SU-DHL-6 (cell line): ENCODE data around the gene TNFRSF9.

Experiments
- H2AFZ ChIP-seq: fragments of 200-600 bp; sonication (generic); 2 replicates; pipeline ENCODE4 v1.6.1; 2014; ENCODE audit warnings: low read depth, mild to moderate bottlenecking, moderate library complexity, mixed read lengths, antibody characterized with exemption, low read length; ENCODE audit not compliant: severe bottlenecking
- H3F3A ChIP-seq: fragments of 200-600 bp; shearing (Covaris generic); 2 replicates; pipeline ENCODE4 v1.6.0; 2016; ENCODE audit warnings: antibody characterized with exemption, mild to moderate bottlenecking; ENCODE audit not compliant: insufficient read depth
- H3K27ac ChIP-seq: fragments of 200-600 bp; sonication (generic); 2 replicates; pipeline ENCODE4 v1.5.1; 2016; ENCODE audit warnings: low read depth, mild to moderate bottlenecking, low read length, moderate library complexity, mixed read lengths
- H3K27me3 ChIP-seq: fragments of 200-600 bp; sonication (generic), shearing (Covaris generic); 2 replicates; pipeline ENCODE4 v1.6.0; 2014; ENCODE audit warnings: mild to moderate bottlenecking, low read length
- H3K36me3 ChIP-seq: fragments of 200-600 bp; sonication (generic); 2 replicates; pipeline ENCODE4 v1.6.1; 2014; ENCODE audit warnings: mild to moderate bottlenecking, low read length, mixed read lengths
- H3K4me2 ChIP-seq: fragments of 300-600, 200-600 bp; shearing (Covaris generic), sonication (generic); 2 replicates; pipeline ENCODE4 v1.6.0; 2014; ENCODE audit warnings: low read length, low read depth, mild to moderate bottlenecking; ENCODE audit not compliant: poor library complexity, severe bottlenecking
- H3K4me3 ChIP-seq: fragments of 200-600 bp; sonication (generic); 2 replicates; pipeline ENCODE4 v1.5.1; 2014; ENCODE audit warnings: antibody characterized with exemption, low read length, mild to moderate bottlenecking, mixed read lengths; ENCODE audit not compliant: insufficient read depth, poor library complexity, severe bottlenecking
- H3K79me2 ChIP-seq: fragments of 200-600 bp; sonication (generic); 2 replicates; pipeline ENCODE4 v1.6.1; 2014; ENCODE audit warnings: mild to moderate bottlenecking, low read length, moderate library complexity; ENCODE audit not compliant: insufficient read depth
- H3K9ac ChIP-seq: fragments of 200-600 bp; sonication (generic); 2 replicates; pipeline ENCODE4 v1.7.0; 2014; ENCODE audit warnings: mild to moderate bottlenecking, low read length
- H3K9me2 ChIP-seq: fragments of 200-600 bp; sonication (generic); replicated peaks from 2 replicates; pipeline ENCODE4 v1.6.1; 2014; ENCODE audit warnings: low read length; ENCODE audit not compliant: insufficient read depth
- H3K9me3 ChIP-seq: fragments of 200-600 bp; sonication (generic); 2 replicates; pipeline ENCODE4 v1.6.1; 2014; ENCODE audit warnings: low read length, mixed read lengths; ENCODE audit not compliant: insufficient read depth
- H4K20me1 ChIP-seq: fragments of 200-600 bp; sonication (generic); 2 replicates; pipeline ENCODE4 v1.6.1; 2014; ENCODE audit warnings: low read depth, mild to moderate bottlenecking, antibody characterized with exemption, low read length, moderate library complexity, mixed read lengths
- EZH2phosphoT487 ChIP-seq: fragments of 200-600 bp; sonication (generic), shearing (Covaris generic); conservative IDR thresholded peaks from 2 replicates; pipeline ENCODE4 v1.6.1; 2018; ENCODE audit warnings: mild to moderate bottlenecking, antibody characterized with exemption, low read length, moderate library complexity, mixed read lengths
- TF ChIP-seq, protein P1 (sequence below): fragments of 200-600 bp; sonication (generic); IDR thresholded peaks from one replicate; pipeline ENCODE4 v1.5.1; 2017; ENCODE audit warnings: antibody characterized with exemption, mild to moderate bottlenecking, low read length, moderate library complexity; ENCODE audit not compliant: insufficient read depth, poor library complexity, severe bottlenecking

The TNFRSF9 gene

DNA sequence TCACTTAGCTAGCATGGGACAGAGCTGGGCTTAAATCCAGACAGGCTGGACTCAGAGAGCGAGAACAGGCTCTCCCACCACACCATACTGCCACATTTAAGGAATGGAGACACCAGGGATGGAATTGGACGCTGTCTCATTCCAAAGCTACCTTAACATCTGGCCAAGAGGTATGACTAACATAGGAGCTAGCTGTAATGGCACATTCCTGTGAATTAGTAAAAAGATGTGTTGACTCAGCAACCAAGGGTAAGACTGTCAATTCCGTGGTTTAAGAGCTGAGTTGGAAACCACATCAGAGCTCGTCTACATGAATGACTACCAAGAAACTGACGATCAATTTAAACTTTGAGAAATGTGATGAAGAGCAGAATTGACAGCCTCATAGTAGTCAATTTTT is 8.3 kb upstream of the TNFRSF9 start:
- no peaks in the 10 kb centered on the region for H3K36me3 ChIP-seq
- H3K27me3 ChIP-seq, result no peaks in the 10 kb centered on the region
- H4K20me1 ChIP-seq, result no peaks in the 10 kb centered on the region
- H3K9ac ChIP-seq, result no peak overlapping the region
- TF ChIP-seq, protein P1, sequence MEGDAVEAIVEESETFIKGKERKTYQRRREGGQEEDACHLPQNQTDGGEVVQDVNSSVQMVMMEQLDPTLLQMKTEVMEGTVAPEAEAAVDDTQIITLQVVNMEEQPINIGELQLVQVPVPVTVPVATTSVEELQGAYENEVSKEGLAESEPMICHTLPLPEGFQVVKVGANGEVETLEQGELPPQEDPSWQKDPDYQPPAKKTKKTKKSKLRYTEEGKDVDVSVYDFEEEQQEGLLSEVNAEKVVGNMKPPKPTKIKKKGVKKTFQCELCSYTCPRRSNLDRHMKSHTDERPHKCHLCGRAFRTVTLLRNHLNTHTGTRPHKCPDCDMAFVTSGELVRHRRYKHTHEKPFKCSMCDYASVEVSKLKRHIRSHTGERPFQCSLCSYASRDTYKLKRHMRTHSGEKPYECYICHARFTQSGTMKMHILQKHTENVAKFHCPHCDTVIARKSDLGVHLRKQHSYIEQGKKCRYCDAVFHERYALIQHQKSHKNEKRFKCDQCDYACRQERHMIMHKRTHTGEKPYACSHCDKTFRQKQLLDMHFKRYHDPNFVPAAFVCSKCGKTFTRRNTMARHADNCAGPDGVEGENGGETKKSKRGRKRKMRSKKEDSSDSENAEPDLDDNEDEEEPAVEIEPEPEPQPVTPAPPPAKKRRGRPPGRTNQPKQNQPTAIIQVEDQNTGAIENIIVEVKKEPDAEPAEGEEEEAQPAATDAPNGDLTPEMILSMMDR, result no peak
- TF ChIP-seq EZH2phosphoT487, result no peak
- H3K9me2 ChIP-seq, result no peaks in the 10 kb centered on the region
- no peak overlapping the region for H3K4me3 ChIP-seq
- H2AFZ ChIP-seq, result no peak overlapping the region
- H3K9me3 ChIP-seq, result no peaks in the 10 kb centered on the region
- no peaks in the 10 kb centered on the region for H3K79me2 ChIP-seq
- no peak overlapping the region for H3K4me2 ChIP-seq
- no peaks in the 10 kb centered on the region for H3F3A ChIP-seq
- no peak overlapping the region for H3K27ac ChIP-seq

DNA sequence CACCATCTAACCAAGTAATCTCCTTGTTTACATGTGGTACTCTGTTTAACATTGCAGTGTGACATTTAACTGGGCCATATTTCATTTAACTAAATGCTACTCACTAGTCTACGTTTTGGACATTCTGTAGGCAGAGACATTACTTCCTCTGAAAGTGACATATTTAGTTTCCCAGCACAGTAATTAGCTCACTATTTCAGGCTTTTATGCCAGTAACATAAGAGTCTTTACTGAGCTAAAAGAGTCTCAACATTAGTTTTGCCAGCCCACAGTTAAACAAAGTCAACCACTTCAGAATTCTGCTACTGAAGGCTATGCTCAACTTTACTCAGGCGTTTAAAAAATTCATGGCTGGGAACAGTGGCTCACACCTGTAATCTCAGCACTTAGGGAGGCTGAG is 2.6 kb upstream of the TNFRSF9 start:
- H3K27ac ChIP-seq, result no peak overlapping the region
- 0 out of 2 replicates have a peak, but pooled peaks cover 3% of the 10 kb centered on the region for H3K27me3 ChIP-seq
- H3K4me2 ChIP-seq, result no peak overlapping the region
- H2AFZ ChIP-seq, result no peak overlapping the region
- TF ChIP-seq EZH2phosphoT487, result no peak
- TF ChIP-seq, protein P1, result no peak
- no peak overlapping the region for H3K4me3 ChIP-seq
- H3F3A ChIP-seq, result no peaks in the 10 kb centered on the region
- H3K79me2 ChIP-seq, result no peaks in the 10 kb centered on the region
- no peaks in the 10 kb centered on the region for H3K9me3 ChIP-seq
- H3K9ac ChIP-seq, result no peak overlapping the region
- no peaks in the 10 kb centered on the region for H3K36me3 ChIP-seq
- H4K20me1 ChIP-seq, result no peaks in the 10 kb centered on the region
- H3K9me2 ChIP-seq, result no peaks in the 10 kb centered on the region

DNA sequence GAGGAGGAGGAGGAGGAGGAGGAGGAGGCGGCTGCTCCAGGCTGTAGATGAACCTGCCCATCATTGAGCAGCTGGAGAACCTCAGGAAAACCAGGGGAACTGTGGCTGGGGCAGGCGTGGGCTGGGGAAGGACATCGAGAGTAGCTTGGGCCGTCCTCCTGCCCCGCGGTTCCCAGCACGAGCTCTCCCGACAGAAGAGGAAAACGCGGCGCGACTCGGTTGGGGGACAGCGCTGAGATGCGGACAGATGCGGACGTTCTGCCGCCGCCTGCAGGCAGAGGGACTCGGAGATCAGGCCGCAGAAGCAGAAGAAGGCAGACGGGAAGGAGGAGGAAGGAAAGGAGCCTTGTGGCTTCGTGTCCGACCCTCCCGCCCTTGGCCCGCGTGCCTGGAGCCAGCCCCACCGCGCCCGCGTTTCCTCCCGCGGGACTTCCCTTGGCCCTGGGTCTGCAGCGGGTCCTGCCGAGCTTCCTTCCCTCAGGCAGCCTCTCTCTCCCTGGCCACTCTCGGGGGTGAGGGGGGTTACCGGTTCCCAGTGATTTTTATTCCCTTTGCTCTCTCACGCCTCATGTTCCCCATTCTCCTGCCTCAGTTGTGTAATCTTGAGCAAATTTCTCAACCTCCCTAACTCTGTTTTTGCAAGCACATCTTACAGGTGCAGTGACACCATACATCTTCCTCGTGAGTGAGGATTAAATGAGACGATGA is 1.7 kb upstream of the TNFRSF9 start:
- H3K36me3 ChIP-seq, result no peaks in the 10 kb centered on the region
- H3K9me2 ChIP-seq, result no peaks in the 10 kb centered on the region
- no peak for TF ChIP-seq EZH2phosphoT487
- TF ChIP-seq, protein P1, result no peak
- no peak overlapping the region for H3K9ac ChIP-seq
- no peak overlapping the region for H2AFZ ChIP-seq
- no peaks in the 10 kb centered on the region for H3K9me3 ChIP-seq
- no peak overlapping the region for H3K4me3 ChIP-seq
- no peaks in the 10 kb centered on the region for H3K79me2 ChIP-seq
- no peak overlapping the region for H3K4me2 ChIP-seq
- 0 out of 2 replicates have a peak, but pooled peaks cover 3% of the 10 kb centered on the region for H3K27me3 ChIP-seq
- no peaks in the 10 kb centered on the region for H3F3A ChIP-seq
- no peak overlapping the region for H3K27ac ChIP-seq
- no peaks in the 10 kb centered on the region for H4K20me1 ChIP-seq
